HepG2 (cell line): Measurements from ENCODE around the gene TMEM117. TPM values are rescaled to one million over a fixed set of nuclear protein-coding genes. Genes with fewer than 3 reads are reported as not detected.

ENCODE experiments used
- ETV6 ChIP-seq: sonication (generic); formaldehyde crosslinking; conservative IDR thresholded peaks from 2 replicates; pipeline ENCODE4 v1.4.0; 2020; ENCODE audit warnings: missing genetic modification reagents
- HOXA9 ChIP-seq: sonication (generic); formaldehyde crosslinking; IDR thresholded peaks from 2 replicates; pipeline ENCODE4 v1.8.1; 2022; ENCODE audit warnings: missing genetic modification reagents, mild to moderate bottlenecking, moderate library complexity, borderline replicate concordance
- MAZ ChIP-seq, 2 experiments: sonication (generic) in 1 of 2; formaldehyde crosslinking in 1 of 2; IDR thresholded peaks; 2 replicates each; pipeline versions ENCODE4 v1.5.0 to v1.6.1; 2012 to 2020; ENCODE audit warnings: low read depth in 2 of 2, mild to moderate bottlenecking in 2 of 2, borderline replicate concordance in 1 of 2, improper control_type of control experiment in 1 of 2, low read length in 1 of 2, missing genetic modification reagents in 1 of 2, moderate library complexity in 1 of 2
- MED1 ChIP-seq: sonication (generic); formaldehyde crosslinking; IDR thresholded peaks from 2 replicates; pipeline ENCODE4 v1.4.0; 2020; ENCODE audit warnings: missing genetic modification reagents
- NFIB ChIP-seq: sonication (generic); formaldehyde crosslinking; IDR thresholded peaks from 2 replicates; pipeline ENCODE4 v1.9.0; 2021; ENCODE audit warnings: missing genetic modification reagents, mild to moderate bottlenecking, borderline replicate concordance
- NR1H2 ChIP-seq: sonication (generic); formaldehyde crosslinking; IDR thresholded peaks from 2 replicates; pipeline ENCODE4 v1.8.1; 2022; ENCODE audit warnings: low read depth, missing genetic modification reagents, borderline replicate concordance
- NR2F2 ChIP-seq: IDR thresholded peaks from 2 replicates; pipeline ENCODE4 v1.6.1; 2012; ENCODE audit warnings: low read depth, inconsistent platforms, borderline replicate concordance
- PAX8 ChIP-seq: sonication (generic); formaldehyde crosslinking; IDR thresholded peaks from 2 replicates; pipeline ENCODE4 v1.8.0; 2022; ENCODE audit warnings: mild to moderate bottlenecking, missing genetic modification reagents, borderline replicate concordance
- SMAD1 ChIP-seq: sonication (generic); formaldehyde crosslinking; IDR thresholded peaks from 2 replicates; pipeline ENCODE4 v1.4.0; 2020; ENCODE audit warnings: missing genetic modification reagents, low read depth, mild to moderate bottlenecking, borderline replicate concordance
- SP2 ChIP-seq: sonication (generic); formaldehyde crosslinking; IDR thresholded peaks from 2 replicates; pipeline ENCODE4 v1.5.1; 2020; ENCODE audit warnings: mild to moderate bottlenecking, missing genetic modification reagents
- TCF7L2 ChIP-seq: IDR thresholded peaks from 2 replicates; pipeline ENCODE4 v1.6.1; 2011; ENCODE audit warnings: mild to moderate bottlenecking, low read depth, low read length, moderate library complexity
- ZFP62 ChIP-seq: sonication (generic); formaldehyde crosslinking; IDR thresholded peaks from 2 replicates; pipeline ENCODE4 v1.4.0; 2020; ENCODE audit warnings: missing genetic modification reagents
- ZNF20 ChIP-seq: sonication (generic); formaldehyde crosslinking; IDR thresholded peaks from 2 replicates; pipeline ENCODE4 v1.4.0; 2020; ENCODE audit warnings: mild to moderate bottlenecking, moderate library complexity, missing genetic modification reagents
- ZNF550 ChIP-seq: sonication (generic); formaldehyde crosslinking; IDR thresholded peaks from 2 replicates; pipeline ENCODE4 v1.4.0; 2020; ENCODE audit warnings: mild to moderate bottlenecking, missing genetic modification reagents, borderline replicate concordance
- ZNF564 ChIP-seq: sonication (generic); formaldehyde crosslinking; IDR thresholded peaks from 2 replicates; pipeline ENCODE4 v1.8.1; 2023; ENCODE audit warnings: mild to moderate bottlenecking, missing genetic modification reagents
- ZNF761 ChIP-seq: sonication (generic); formaldehyde crosslinking; conservative IDR thresholded peaks from 2 replicates; pipeline ENCODE4 v1.4.0; 2020; ENCODE audit warnings: mild to moderate bottlenecking, missing genetic modification reagents
- polyA plus RNA-seq, 8 experiments: library from polyadenylated mRNA; depleted of rRNA in 3 of 8; stranded (reverse) in 7 of 8; unstranded in 1 of 8; fragments of >200 nt; fragmentation: Illumina TruSeq in 4 of 8; extraction: Trizol in 4 of 8; gene quantifications; 2 replicates each; pipeline versions ENCODE4 v1.2.1 to v1.2.3, GENCODE V29; 2011 to 2016; ENCODE audit warnings: low read depth in 4 of 8, missing spikeins in 1 of 8, mixed read lengths in 1 of 8; ENCODE audit not compliant: insufficient read depth in 1 of 8
- total RNA-seq, 5 experiments: library from RNA; depleted of rRNA; stranded (reverse); fragments of >200 nt; fragmentation: Illumina TruSeq; extraction: Trizol; gene quantifications; 2 replicates each; pipeline ENCODE4 v1.2.3, GENCODE V29; 2016; ENCODE audit warnings: low read depth in 1 of 5
- TF ChIP-seq, protein P1 (sequence below): sonication (generic); formaldehyde crosslinking; IDR thresholded peaks from 2 replicates; pipeline ENCODE4 v1.4.0; 2020; ENCODE audit warnings: mild to moderate bottlenecking, missing genetic modification reagents, borderline replicate concordance
- TF ChIP-seq, protein P2 (sequence below): sonication (generic); formaldehyde crosslinking; IDR thresholded peaks from 2 replicates; pipeline ENCODE4 v1.4.0; 2020; ENCODE audit warnings: mild to moderate bottlenecking, missing genetic modification reagents, borderline replicate concordance
- TF ChIP-seq, protein P3 (sequence below): sonication (generic); formaldehyde crosslinking; IDR thresholded peaks from 2 replicates; pipeline ENCODE4 v1.8.0; 2022; ENCODE audit warnings: low read depth, missing genetic modification reagents
- TF ChIP-seq, protein P4 (sequence below): sonication (generic); formaldehyde crosslinking; IDR thresholded peaks from 2 replicates; pipeline ENCODE4 v1.5.0; 2020; ENCODE audit warnings: mild to moderate bottlenecking, missing genetic modification reagents, moderate library complexity

The TMEM117 gene
- total and polyA plus RNA-seq, 2 of the 13 experiments (the other 11 are each of a cell fraction or from before 2014, with no cell fraction given) = 2.8 to 8.5 TPM

DNA sequence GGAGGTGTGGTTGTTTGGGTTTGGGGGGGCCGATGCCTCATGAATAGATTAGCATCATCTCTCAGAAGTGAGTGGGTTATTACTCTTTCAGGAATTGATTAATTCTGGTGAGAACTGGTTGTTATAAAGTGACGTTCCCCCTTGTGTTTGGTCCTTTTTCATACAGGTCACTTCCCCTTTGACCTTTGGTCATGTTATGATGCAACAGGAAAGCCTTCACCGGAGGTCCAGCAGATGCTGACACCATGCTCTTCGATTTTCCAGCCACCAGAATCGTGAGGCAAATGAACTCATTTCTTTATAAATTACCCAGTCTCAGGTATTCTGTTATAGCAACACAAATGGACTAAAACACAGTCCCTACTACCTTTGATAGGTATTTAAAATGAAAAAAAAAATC is 600.9 kb downstream of the TMEM117 start (continued):
- TF ChIP-seq, protein P1, sequence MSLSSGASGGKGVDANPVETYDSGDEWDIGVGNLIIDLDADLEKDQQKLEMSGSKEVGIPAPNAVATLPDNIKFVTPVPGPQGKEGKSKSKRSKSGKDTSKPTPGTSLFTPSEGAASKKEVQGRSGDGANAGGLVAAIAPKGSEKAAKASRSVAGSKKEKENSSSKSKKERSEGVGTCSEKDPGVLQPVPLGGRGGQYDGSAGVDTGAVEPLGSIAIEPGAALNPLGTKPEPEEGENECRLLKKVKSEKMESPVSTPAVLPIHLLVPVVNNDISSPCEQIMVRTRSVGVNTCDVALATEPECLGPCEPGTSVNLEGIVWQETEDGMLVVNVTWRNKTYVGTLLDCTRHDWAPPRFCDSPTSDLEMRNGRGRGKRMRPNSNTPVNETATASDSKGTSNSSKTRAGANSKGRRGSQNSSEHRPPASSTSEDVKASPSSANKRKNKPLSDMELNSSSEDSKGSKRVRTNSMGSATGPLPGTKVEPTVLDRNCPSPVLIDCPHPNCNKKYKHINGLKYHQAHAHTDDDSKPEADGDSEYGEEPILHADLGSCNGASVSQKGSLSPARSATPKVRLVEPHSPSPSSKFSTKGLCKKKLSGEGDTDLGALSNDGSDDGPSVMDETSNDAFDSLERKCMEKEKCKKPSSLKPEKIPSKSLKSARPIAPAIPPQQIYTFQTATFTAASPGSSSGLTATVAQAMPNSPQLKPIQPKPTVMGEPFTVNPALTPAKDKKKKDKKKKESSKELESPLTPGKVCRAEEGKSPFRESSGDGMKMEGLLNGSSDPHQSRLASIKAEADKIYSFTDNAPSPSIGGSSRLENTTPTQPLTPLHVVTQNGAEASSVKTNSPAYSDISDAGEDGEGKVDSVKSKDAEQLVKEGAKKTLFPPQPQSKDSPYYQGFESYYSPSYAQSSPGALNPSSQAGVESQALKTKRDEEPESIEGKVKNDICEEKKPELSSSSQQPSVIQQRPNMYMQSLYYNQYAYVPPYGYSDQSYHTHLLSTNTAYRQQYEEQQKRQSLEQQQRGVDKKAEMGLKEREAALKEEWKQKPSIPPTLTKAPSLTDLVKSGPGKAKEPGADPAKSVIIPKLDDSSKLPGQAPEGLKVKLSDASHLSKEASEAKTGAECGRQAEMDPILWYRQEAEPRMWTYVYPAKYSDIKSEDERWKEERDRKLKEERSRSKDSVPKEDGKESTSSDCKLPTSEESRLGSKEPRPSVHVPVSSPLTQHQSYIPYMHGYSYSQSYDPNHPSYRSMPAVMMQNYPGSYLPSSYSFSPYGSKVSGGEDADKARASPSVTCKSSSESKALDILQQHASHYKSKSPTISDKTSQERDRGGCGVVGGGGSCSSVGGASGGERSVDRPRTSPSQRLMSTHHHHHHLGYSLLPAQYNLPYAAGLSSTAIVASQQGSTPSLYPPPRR (CRISPR knock-in tag) = no peak
- TF ChIP-seq MED1 (CRISPR knock-in tag) (no peak), ZNF550 (CRISPR knock-in tag) (no peak), NR1H2 (CRISPR knock-in tag) (no peak), ZFP62 (CRISPR knock-in tag) (no peak), SP2 (CRISPR knock-in tag) (no peak), ZNF564 (CRISPR knock-in tag) (peak; percentile 98), TCF7L2 (no peak), MAZ (IDR thresholded peaks at IDR 0.05; ENCODE audit: borderline replicate concordance, low read depth, low read length) (no peak), MAZ (CRISPR knock-in tag; IDR thresholded peaks at IDR 0.05; ENCODE audit: low read depth) (no peak), HOXA9 (no peak), ETV6 (CRISPR knock-in tag) (no peak), NFIB (no peak), ZNF761 (CRISPR knock-in tag) (0 out of 2 replicates have a peak, but pooled peaks have one; percentile 68), SMAD1 (CRISPR knock-in tag) (no peak), PAX8 (CRISPR knock-in tag) (no peak), NR2F2 (0 out of 2 replicates have a peak, but pooled peaks have one; percentile 21), ZNF20 (CRISPR knock-in tag) (no peak)
- TF ChIP-seq, protein P2, sequence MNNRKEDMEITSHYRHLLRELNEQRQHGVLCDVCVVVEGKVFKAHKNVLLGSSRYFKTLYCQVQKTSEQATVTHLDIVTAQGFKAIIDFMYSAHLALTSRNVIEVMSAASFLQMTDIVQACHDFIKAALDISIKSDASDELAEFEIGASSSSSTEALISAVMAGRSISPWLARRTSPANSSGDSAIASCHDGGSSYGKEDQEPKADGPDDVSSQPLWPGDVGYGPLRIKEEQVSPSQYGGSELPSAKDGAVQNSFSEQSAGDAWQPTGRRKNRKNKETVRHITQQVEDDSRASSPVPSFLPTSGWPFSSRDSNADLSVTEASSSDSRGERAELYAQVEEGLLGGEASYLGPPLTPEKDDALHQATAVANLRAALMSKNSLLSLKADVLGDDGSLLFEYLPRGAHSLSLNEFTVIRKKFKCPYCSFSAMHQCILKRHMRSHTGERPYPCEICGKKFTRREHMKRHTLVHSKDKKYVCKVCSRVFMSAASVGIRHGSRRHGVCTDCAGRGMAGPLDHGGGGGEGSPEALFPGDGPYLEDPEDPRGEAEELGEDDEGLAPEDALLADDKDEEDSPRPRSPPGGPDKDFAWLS (CRISPR knock-in tag) = no peak
- TF ChIP-seq, protein P3, sequence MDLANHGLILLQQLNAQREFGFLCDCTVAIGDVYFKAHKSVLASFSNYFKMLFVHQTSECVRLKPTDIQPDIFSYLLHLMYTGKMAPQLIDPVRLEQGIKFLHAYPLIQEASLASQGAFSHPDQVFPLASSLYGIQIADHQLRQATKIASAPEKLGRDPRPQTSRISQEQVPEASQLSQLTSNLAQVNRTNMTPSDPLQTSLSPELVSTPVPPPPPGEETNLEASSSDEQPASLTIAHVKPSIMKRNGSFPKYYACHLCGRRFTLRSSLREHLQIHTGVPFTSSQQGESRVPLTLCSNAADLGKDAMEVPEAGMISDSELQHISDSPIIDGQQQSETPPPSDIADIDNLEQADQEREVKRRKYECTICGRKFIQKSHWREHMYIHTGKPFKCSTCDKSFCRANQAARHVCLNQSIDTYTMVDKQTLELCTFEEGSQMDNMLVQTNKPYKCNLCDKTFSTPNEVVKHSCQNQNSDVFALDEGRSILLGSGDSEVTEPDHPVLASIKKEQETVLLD (CRISPR knock-in tag) = no peak
- TF ChIP-seq, protein P4, sequence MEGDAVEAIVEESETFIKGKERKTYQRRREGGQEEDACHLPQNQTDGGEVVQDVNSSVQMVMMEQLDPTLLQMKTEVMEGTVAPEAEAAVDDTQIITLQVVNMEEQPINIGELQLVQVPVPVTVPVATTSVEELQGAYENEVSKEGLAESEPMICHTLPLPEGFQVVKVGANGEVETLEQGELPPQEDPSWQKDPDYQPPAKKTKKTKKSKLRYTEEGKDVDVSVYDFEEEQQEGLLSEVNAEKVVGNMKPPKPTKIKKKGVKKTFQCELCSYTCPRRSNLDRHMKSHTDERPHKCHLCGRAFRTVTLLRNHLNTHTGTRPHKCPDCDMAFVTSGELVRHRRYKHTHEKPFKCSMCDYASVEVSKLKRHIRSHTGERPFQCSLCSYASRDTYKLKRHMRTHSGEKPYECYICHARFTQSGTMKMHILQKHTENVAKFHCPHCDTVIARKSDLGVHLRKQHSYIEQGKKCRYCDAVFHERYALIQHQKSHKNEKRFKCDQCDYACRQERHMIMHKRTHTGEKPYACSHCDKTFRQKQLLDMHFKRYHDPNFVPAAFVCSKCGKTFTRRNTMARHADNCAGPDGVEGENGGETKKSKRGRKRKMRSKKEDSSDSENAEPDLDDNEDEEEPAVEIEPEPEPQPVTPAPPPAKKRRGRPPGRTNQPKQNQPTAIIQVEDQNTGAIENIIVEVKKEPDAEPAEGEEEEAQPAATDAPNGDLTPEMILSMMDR = no peak
